Mesendoderm (in vitro differentiated cells): ENCODE measurements around the gene ABTB2.
A peak's percentile ranks its signal among the peaks of the same experiment; 100 is the strongest.

Experiments used
- DNase-seq: peaks from one replicate; pipeline ENCODE4 v3.0.0; 2013
- H2AK5ac ChIP-seq: 2 replicates; pipeline ENCODE4 v1.6.1; 2013; ENCODE audit warnings: low read length, inconsistent platforms
- H2BK120ac ChIP-seq: 2 replicates; pipeline ENCODE4 v1.6.1; 2013; ENCODE audit warnings: low read depth, mild to moderate bottlenecking, low read length, moderate library complexity, mixed read lengths
- H2BK15ac ChIP-seq: replicated peaks from 2 replicates; pipeline ENCODE4 v1.6.1; 2013; ENCODE audit warnings: low read depth, mild to moderate bottlenecking, moderate library complexity
- H2BK5ac ChIP-seq: 2 replicates; pipeline ENCODE4 v1.6.1; 2013; ENCODE audit warnings: low read length, inconsistent platforms
- H3K18ac ChIP-seq: 2 replicates; pipeline ENCODE4 v1.6.1; 2013; ENCODE audit warnings: mild to moderate bottlenecking, low read length, mixed read lengths
- H3K23ac ChIP-seq: one replicate; pipeline ENCODE4 v1.6.1; 2013; ENCODE audit warnings: low read length
- H3K27ac ChIP-seq: 2 replicates; pipeline ENCODE4 v1.5.1; 2013; ENCODE audit warnings: low read depth, mild to moderate bottlenecking, inconsistent platforms, low read length, moderate library complexity
- H3K27me3 ChIP-seq: 2 replicates; pipeline ENCODE4 v1.6.1; 2013; ENCODE audit warnings: low read length, control low read depth, mild to moderate bottlenecking, inconsistent platforms; ENCODE audit not compliant: insufficient read depth, poor library complexity
- H3K36me3 ChIP-seq: 2 replicates; pipeline ENCODE4 v1.6.1; 2013; ENCODE audit warnings: low read length, inconsistent platforms; ENCODE audit not compliant: control insufficient read depth, insufficient read depth
- H3K4ac ChIP-seq: one replicate; pipeline ENCODE4 v1.6.1; 2013; ENCODE audit warnings: low read depth, mild to moderate bottlenecking, low read length, moderate library complexity
- H3K4me1 ChIP-seq: 2 replicates; pipeline ENCODE4 v1.6.1; 2013; ENCODE audit warnings: low read depth, low read length, inconsistent platforms; ENCODE audit not compliant: control insufficient read depth
- H3K4me2 ChIP-seq: 2 replicates; pipeline ENCODE4 v1.6.1; 2013; ENCODE audit warnings: low read length
- H3K4me3 ChIP-seq: 2 replicates; pipeline ENCODE4 v1.5.1; 2013; ENCODE audit warnings: mild to moderate bottlenecking, low read length
- H3K56ac ChIP-seq: one replicate; pipeline ENCODE4 v1.6.1; 2013; ENCODE audit warnings: low read length
- H3K79me1 ChIP-seq: 2 replicates; pipeline ENCODE4 v1.6.1; 2013; ENCODE audit warnings: low read length, inconsistent platforms
- H3K79me2 ChIP-seq: 2 replicates; pipeline ENCODE4 v1.6.1; 2013; ENCODE audit warnings: mild to moderate bottlenecking, low read length; ENCODE audit not compliant: control insufficient read depth, insufficient read depth
- H3K9ac ChIP-seq: 2 replicates; pipeline ENCODE4 v1.6.1; 2013; ENCODE audit warnings: low read length, inconsistent platforms
- H4K5ac ChIP-seq: one replicate; pipeline ENCODE4 v1.6.1; 2013; ENCODE audit warnings: low read length
- H4K8ac ChIP-seq: one replicate; pipeline ENCODE4 v1.6.1; 2013; ENCODE audit warnings: low read depth, mild to moderate bottlenecking, control low read depth, low read length, moderate library complexity
- WGBS: extraction: QIAGEN DNeasy Blood & Tissue Kit; methylation state at CpG from one replicate; pipeline ENCODE4 v1.1.7; 2013; ENCODE audit warnings: low lambda C conversion rate, missing lambda C conversion rate; ENCODE audit not compliant: insufficient coverage; ENCODE audit errors: extremely low coverage; 5-methylcytosine and 5-hydroxymethylcytosine counted together

The ABTB2 gene

DNA sequence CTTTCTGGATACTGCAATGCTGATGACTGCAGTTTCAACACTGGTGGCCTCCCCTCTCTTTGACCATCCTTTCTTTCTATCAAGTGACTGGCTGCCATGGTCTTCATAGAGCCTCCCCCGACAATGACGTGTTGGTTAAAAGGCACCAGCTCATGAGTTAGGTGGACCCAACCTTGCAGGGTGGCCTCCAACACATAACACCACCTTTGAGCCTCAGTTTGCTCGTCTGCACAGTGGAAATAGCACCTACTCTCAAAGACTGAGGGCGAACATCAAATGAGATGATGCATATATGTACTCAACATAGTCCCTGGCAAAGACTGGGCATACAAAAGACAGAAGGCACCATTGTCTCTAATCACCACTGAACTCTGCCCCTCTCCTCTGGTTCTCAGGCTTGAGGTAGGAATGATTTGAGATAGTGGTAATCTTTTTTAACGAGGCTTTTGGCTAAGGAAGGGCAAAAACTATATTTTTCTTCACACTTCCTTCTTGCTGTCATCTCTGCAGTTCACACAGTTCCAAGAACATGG lies 133.3 kb downstream of the ABTB2 start:
- H2BK120ac ChIP-seq, result no peak overlapping the region
- no peak overlapping the region for H3K4me3 ChIP-seq
- no peaks in the 10 kb centered on the region for H3K27me3 ChIP-seq
- DNase-seq, result no peak
- H2BK15ac ChIP-seq, result no peak overlapping the region
- no peak overlapping the region for H3K4ac ChIP-seq
- H3K56ac ChIP-seq, result no peak overlapping the region
- no peaks in the 10 kb centered on the region for H3K79me2 ChIP-seq
- no peak overlapping the region for H3K4me2 ChIP-seq
- H4K5ac ChIP-seq, result no peak overlapping the region
- no peak overlapping the region for H2BK5ac ChIP-seq
- no peaks in the 10 kb centered on the region for H3K79me1 ChIP-seq
- H4K8ac ChIP-seq, result no peak overlapping the region
- no CpG with 5 or more reads among the region's 5 CpGs for WGBS
- no peak overlapping the region for H3K27ac ChIP-seq
- H3K36me3 ChIP-seq, result no peaks in the 10 kb centered on the region
- H3K9ac ChIP-seq, result no peak overlapping the region
- H3K4me1 ChIP-seq, result no peaks in the 10 kb centered on the region
- H3K18ac ChIP-seq, result no peak overlapping the region
- H3K23ac ChIP-seq, result no peak overlapping the region
- no peak overlapping the region for H2AK5ac ChIP-seq

DNA sequence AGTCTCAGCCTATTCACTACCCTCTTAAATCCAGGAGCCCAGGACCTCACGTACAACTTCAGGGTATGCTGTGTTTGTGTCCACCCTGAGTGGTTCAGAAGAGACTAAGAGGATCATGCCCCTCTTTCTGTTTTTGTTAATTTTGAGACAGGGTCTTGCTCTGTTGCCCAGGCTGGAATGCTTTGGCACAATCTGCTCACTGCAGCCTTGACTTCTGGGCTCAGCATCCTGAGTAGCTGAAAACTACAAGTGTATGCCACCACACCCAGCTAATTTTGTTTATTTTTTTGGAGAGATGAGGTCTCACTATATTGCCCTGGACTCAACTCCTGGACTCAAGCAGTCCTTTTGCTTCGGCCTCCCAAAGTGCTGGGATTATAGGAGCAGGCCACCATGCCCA lies 133.9 kb downstream of the ABTB2 start:
- Histone ChIP-seq H2AK5ac (no peak overlapping the region), H3K4me2 (no peak overlapping the region), H4K8ac (no peak overlapping the region), H3K9ac (no peak overlapping the region), H3K27ac (no peak overlapping the region), H3K23ac (no peak overlapping the region), H3K4ac (no peak overlapping the region), H2BK15ac (no peak overlapping the region), H3K4me3 (no peak overlapping the region), H3K79me1 (no peaks in the 10 kb centered on the region), H3K79me2 (no peaks in the 10 kb centered on the region), H4K5ac (no peak overlapping the region), H3K36me3 (no peaks in the 10 kb centered on the region), H3K56ac (no peak overlapping the region), H3K27me3 (no peaks in the 10 kb centered on the region), H3K4me1 (no peaks in the 10 kb centered on the region), H2BK5ac (no peak overlapping the region), H3K18ac (no peak overlapping the region), H2BK120ac (no peak overlapping the region)
- no peak for DNase-seq
- WGBS, result no CpG with 5 or more reads among the region's 2 CpGs

GRCh38 chr11:34223021-34223813 lies 134.6 kb downstream of the ABTB2 start:
- no peak overlapping the region for H3K4ac ChIP-seq
- no peak overlapping the region for H4K5ac ChIP-seq
- WGBS, result no CpG with 5 or more reads among the region's 17 CpGs
- no peak overlapping the region for H3K4me3 ChIP-seq
- no peak overlapping the region for H3K23ac ChIP-seq
- no peaks in the 10 kb centered on the region for H3K4me1 ChIP-seq
- H2AK5ac ChIP-seq, result no peak overlapping the region
- no peak overlapping the region for H3K9ac ChIP-seq
- H3K36me3 ChIP-seq, result no peaks in the 10 kb centered on the region
- peak; percentile 35 for DNase-seq
- no peaks in the 10 kb centered on the region for H3K79me1 ChIP-seq
- H3K27ac ChIP-seq, result no peak overlapping the region
- H2BK15ac ChIP-seq, result no peak overlapping the region
- no peak overlapping the region for H4K8ac ChIP-seq
- no peak overlapping the region for H2BK120ac ChIP-seq
- H3K79me2 ChIP-seq, result no peaks in the 10 kb centered on the region
- H3K27me3 ChIP-seq, result no peaks in the 10 kb centered on the region
- H3K56ac ChIP-seq, result no peak overlapping the region
- no peak overlapping the region for H3K18ac ChIP-seq
- H2BK5ac ChIP-seq, result no peak overlapping the region
- H3K4me2 ChIP-seq, result no peak overlapping the region

GRCh38 chr11:34222030-34222429 lies 135.8 kb downstream of the ABTB2 start:
- no peaks in the 10 kb centered on the region for H3K79me2 ChIP-seq

GRCh38 chr11:34219941-34220370 lies 137.9 kb downstream of the ABTB2 start:
- Histone ChIP-seq H3K56ac (no peak overlapping the region), H3K79me1 (no peaks in the 10 kb centered on the region), H3K4me3 (no peak overlapping the region), H2BK120ac (no peak overlapping the region), H2BK5ac (no peak overlapping the region), H2BK15ac (no peak overlapping the region), H2AK5ac (no peak overlapping the region), H3K23ac (no peak overlapping the region), H3K79me2 (no peaks in the 10 kb centered on the region), H3K4ac (no peak overlapping the region), H3K36me3 (no peaks in the 10 kb centered on the region), H3K4me1 (no peaks in the 10 kb centered on the region), H3K18ac (no peak overlapping the region), H4K8ac (no peak overlapping the region), H3K9ac (no peak overlapping the region), H3K27ac (no peak overlapping the region), H4K5ac (no peak overlapping the region), H3K4me2 (no peak overlapping the region), H3K27me3 (no peaks in the 10 kb centered on the region)
- DNase-seq, result no peak
- WGBS, result no CpG with 5 or more reads among the region's 5 CpGs

More at GRCh38 chr11:34222030-34222429, 135.8 kb downstream of the ABTB2 start:
- no peak overlapping the region for H2BK15ac ChIP-seq
- no peak overlapping the region for H3K56ac ChIP-seq
- no peak overlapping the region for H3K4ac ChIP-seq
- no peak overlapping the region for H3K23ac ChIP-seq
- H2BK5ac ChIP-seq, result no peak overlapping the region
- H3K79me1 ChIP-seq, result no peaks in the 10 kb centered on the region
- no peak overlapping the region for H4K8ac ChIP-seq
- H3K27me3 ChIP-seq, result no peaks in the 10 kb centered on the region
- no peak overlapping the region for H2AK5ac ChIP-seq
- no peaks in the 10 kb centered on the region for H3K36me3 ChIP-seq
- no peak overlapping the region for H3K9ac ChIP-seq
- no peak for DNase-seq
- no peaks in the 10 kb centered on the region for H3K4me1 ChIP-seq
- H2BK120ac ChIP-seq, result no peak overlapping the region
- no peak overlapping the region for H3K4me3 ChIP-seq
- H3K27ac ChIP-seq, result no peak overlapping the region
- no peak overlapping the region for H3K4me2 ChIP-seq
- H4K5ac ChIP-seq, result no peak overlapping the region
- H3K18ac ChIP-seq, result no peak overlapping the region

- no peaks in the 10 kb centered on the region for H3K27me3 ChIP-seq
- H4K5ac ChIP-seq, result no peak overlapping the region
- H3K27ac ChIP-seq, result no peak overlapping the region
- no peak for DNase-seq
- no peak overlapping the region for H2BK5ac ChIP-seq
- H3K18ac ChIP-seq, result no peak overlapping the region
- no peak overlapping the region for H2BK120ac ChIP-seq
- no peak overlapping the region for H2AK5ac ChIP-seq
- H4K8ac ChIP-seq, result no peak overlapping the region
- H3K4me2 ChIP-seq, result no peak overlapping the region
- no peaks in the 10 kb centered on the region for H3K36me3 ChIP-seq
- no peak overlapping the region for H3K4me3 ChIP-seq
- H3K9ac ChIP-seq, result no peak overlapping the region
- no peak overlapping the region for H3K4ac ChIP-seq
- H3K79me1 ChIP-seq, result no peaks in the 10 kb centered on the region
- H3K23ac ChIP-seq, result no peak overlapping the region
- no peak overlapping the region for H2BK15ac ChIP-seq
- H3K4me1 ChIP-seq, result no peaks in the 10 kb centered on the region
- H3K56ac ChIP-seq, result no peak overlapping the region
- no CpG with 5 or more reads among the region's 1 CpG for WGBS
- no peaks in the 10 kb centered on the region for H3K79me2 ChIP-seq
These were observed 138.5 kb downstream of the ABTB2 start for GRCh38 chr11:34219279-34219678.
